Measurements from ENCODE around the gene GTF2H4.

The GTF2H4 gene

GRCh38 chr6:30882759-30883684, 25.0 kb upstream of the GTF2H4 start:
- no peak for DNase-seq

GRCh38 chr6:30883685-30884520, 24.1 kb upstream of the GTF2H4 start, which contains the start of gene DDR1:
TSS of gene DDR1 (plus strand) at chr6:30884519. CDS start at chr6:30888730, 4,211 bp downstream.
- DNase-seq, result peak; percentile 67

GRCh38 chr6:30884521-30885480, 23.2 kb upstream of the GTF2H4 start:
- peak; percentile 29 for DNase-seq

- DNase-seq, result peak; percentile 19
Measured at GRCh38 chr6:30885481-30885998, 22.5 kb upstream of the GTF2H4 start.

- peak; percentile 86 for DNase-seq
Measured at GRCh38 chr6:30885999-30886896, 21.8 kb upstream of the GTF2H4 start.

GRCh38 chr6:30886897-30887255, 21.1 kb upstream of the GTF2H4 start:
- no peak for DNase-seq

- DNase-seq, result peak; percentile 52
Measured at GRCh38 chr6:30887901-30888815, 19.8 kb upstream of the GTF2H4 start.

GRCh38 chr6:30888816-30889495, 19.1 kb upstream of the GTF2H4 start:
- no peak for DNase-seq

- DNase-seq, result no peak
Measured at GRCh38 chr6:30889496-30889885, 18.5 kb upstream of the GTF2H4 start.

GRCh38 chr6:30889921-30890645, 17.9 kb upstream of the GTF2H4 start:
- no peak for DNase-seq

GRCh38 chr6:30890646-30891449, 17.2 kb upstream of the GTF2H4 start:
- DNase-seq, result no peak

- DNase-seq, result no peak
Measured at GRCh38 chr6:30891450-30891723, 16.6 kb upstream of the GTF2H4 start.

- DNase-seq, result no peak
Measured at GRCh38 chr6:30891816-30892538, 16.0 kb upstream of the GTF2H4 start.

GRCh38 chr6:30893001-30893591, 14.9 kb upstream of the GTF2H4 start:
- DNase-seq, result no peak

GRCh38 chr6:30893666-30894065, 14.3 kb upstream of the GTF2H4 start:
- DNase-seq, result no peak

- no peak for DNase-seq
Measured at GRCh38 chr6:30894381-30894780, 13.6 kb upstream of the GTF2H4 start.

GRCh38 chr6:30894935-30895334, 13.1 kb upstream of the GTF2H4 start:
- no peak for DNase-seq
